Measurements from ENCODE around the gene ATAD1.
A peak's percentile ranks its signal among the peaks of the same experiment; 100 is the strongest.
"Not testable (repeated sequence)": the region's sequence is repeated elsewhere in the genome, so short reads cannot be mapped to it uniquely, and the experiment has no call there.

Gene ATAD1

DNA sequence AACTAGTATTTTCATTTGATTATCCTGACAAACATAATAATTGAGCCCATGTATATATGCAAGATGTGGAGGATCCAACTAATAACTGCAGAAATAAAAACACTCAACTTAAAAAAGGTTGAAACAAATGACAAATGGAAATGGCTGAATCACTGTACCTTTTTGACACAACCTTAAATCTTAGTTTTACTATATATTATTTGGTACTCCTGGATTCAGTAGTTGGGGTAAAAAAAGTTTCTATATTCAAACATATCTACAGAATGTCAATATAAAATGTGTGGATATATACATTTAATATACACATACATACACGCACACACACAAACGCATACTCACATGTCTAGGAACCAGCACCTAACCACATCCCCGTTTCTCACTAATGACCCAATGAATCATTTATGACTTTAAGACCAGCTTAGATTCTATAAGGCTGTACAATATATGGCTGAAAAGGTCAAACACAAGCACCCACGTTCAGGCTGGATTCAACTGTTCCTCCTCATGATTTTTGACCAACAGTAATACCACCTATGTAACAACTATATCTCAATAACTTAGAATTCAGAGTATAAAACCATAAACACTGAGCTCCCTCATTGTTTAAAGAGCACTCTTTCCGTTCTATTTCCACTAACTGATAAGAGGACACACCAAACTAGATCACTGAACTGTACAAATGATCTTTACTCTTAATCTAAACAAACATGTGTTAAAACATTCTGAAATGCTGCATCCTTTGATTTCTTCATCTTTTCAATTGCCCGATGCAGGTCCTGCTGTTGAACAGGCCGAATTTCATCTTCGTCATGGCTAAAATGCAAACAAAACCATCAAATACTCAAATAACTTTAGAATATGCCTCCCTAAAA, 63.8 kb downstream of the ATAD1 start:
- DNase-seq (ENCODE audit: low read depth), result no peak

DNA sequence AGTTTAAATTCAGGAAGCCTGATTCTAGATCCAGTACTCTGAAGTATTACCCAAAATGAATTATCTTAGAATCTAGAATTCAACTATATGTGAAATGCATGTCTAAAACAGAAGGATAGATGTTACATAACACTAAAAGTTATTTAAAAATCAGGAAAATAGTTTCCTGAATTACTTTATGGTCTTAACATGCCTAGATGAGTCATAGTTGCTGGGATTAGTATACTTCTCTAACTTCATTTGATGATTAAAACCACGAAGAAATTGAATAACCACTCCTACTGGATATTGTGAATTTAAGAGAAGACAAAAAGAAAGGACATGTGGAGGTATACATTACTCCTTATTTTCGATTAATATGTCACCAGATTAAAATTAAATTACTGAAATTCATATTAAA, 65.5 kb downstream of the ATAD1 start:
- DNase-seq (ENCODE audit: low read depth), result no peak

DNA sequence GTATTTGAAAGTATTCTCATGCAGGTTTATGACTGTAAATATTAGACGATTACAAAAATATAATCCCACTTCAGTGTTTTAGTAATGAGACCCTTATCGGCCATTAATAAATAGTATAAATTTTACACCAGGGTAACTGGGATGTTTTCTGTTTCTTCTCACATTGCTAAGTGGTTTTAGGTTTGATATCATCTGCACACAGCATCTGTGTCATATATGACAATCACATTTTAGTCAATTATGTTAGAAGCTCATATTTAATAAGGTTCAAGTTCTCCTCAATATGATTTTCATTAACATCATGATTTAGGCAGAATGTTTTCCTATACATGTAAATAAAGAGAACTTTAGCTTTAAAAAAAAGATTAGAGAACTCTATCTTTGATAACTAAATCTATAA, 66.8 kb downstream of the ATAD1 start:
- DNase-seq (ENCODE audit: low read depth), result no peak

DNA sequence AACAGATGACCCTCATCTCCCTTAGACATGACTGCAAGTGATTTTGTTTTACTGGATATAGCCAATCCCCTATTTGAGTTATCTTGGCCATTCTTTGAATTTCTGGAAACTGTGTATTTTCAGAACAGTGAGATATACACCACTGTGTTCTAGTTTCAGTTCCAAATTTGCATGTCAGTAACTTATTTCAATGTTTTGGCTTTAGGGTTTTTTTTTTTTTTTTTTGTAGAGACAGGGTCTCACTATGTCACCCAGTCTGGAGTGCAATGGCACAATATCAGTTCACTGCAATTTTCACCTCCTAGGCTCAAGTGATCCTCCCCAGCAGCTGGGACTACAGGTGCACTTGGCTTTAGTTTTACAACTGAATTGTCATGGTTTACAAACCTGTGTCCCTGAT, 67.2 kb downstream of the ATAD1 start:
- no peak for DNase-seq (ENCODE audit: low read depth)

DNA sequence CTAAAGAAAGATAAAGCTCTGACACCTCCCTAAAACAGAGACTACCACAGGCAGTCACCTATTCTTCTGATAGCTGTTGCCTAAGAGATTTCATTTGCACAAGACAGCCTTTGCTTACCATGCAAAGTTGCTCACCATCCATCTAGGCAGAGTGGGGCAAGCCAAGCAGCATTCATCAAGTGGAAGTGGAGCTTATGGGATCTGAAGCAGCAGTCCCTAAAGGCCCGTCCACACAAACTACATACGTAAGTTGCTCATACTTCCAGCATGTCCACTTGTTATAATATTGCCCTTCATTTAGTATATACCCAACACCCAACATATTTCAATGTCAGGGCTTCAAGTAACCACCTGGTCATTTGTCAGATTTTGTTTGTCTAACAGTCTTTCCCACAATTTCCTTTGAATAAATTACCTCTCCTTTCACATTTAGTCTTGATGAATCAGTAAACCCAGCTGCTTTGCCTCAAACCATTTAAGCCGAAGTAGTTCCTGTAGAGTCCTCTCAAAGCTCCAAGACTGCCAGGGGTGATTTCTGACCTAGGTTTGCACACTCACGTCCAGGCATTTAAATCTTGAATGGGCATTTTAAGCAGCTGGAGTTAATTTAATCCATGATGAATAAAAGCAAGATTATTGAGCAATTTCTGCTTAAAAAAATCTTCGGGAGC, 67.9 kb downstream of the ATAD1 start:
- no peak for DNase-seq (ENCODE audit: low read depth)

DNA sequence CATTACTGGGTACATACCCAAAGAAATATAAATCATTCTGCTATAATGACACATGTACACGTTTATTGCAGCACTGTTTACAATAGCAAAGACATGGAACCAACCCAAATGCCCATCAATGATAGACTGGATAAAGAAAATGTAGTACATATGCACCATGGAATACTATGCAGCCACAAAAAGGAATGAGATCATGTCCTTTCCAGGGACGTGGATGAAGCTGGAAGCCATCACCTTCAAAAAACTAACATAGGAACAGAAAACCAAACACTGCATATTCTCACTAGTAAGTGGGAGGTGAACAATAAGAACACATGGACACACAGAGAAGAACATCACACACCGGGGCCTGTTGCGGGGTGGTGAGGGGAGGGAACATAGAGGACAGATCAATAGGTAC, 69.8 kb downstream of the ATAD1 start:
- DNase-seq (ENCODE audit: low read depth), result not testable (repeated sequence)

DNA sequence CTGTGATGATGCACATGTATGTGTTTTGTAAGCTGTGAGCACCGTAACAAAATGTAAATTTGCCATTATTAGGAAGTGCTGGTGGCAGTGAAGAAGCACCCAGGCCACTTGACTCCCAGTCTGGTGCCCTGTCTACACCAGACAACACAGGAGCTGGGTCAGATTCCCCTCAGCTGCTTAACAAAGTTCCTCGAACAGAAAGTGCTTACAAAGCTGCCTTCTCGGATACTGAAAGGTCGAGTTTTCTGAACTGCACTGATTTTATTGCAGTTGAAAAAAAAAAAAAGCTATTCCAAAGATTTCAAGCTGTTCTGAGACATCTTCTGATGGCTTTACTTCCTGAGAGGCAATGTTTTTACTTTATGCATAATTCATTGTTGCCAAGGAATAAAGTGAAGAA, 71.1 kb downstream of the ATAD1 start:
- no peak for DNase-seq (ENCODE audit: low read depth)

- no peak for DNase-seq (ENCODE audit: low read depth)
These were observed 73.4 kb downstream of the ATAD1 start for GRCh38 chr10:87744606-87745005.

GRCh38 chr10:87742992-87743610, 74.9 kb downstream of the ATAD1 start:
- DNase-seq (ENCODE audit: low read depth), result not testable (repeated sequence)

DNA sequence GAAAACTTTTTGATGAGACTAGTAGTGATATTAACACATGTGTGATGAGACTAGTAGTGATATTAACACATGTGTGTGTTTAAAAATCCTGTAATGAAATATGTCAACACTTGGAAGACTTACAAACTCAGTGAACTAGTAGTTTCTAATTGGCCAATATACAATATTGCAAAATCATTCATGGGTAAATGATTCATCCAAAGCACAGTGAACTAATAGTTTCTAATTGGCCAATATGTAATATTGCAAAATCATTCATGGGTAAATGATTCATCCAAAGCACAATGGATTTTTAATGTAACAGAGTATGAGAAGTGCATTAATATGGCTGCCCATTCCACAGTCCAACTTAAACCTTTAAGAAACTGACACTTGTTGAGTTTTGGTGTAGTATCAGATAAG, 77.8 kb downstream of the ATAD1 start:
- no peak for DNase-seq (ENCODE audit: low read depth)

GRCh38 chr10:87739703-87740102, 78.3 kb downstream of the ATAD1 start:
- DNase-seq (ENCODE audit: low read depth), result no peak

DNA sequence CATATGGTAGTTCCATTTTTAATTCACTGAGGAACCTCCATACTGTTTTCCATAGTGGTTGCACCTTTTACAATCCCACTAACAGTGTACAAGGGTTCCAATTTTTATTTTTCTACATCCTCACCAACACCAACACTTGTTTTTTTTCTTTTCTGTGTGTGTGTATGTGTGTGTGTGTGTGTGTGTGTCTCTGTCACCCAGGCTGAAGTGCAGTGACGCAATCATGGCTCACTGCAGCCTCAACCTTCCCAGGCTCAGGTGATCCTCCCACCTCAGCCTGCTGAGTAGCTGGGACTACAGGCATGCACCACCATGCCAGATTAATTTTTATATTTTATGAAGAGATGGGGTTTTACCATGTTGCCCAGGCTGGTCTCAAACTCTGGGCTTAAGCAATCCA, 79.8 kb downstream of the ATAD1 start:
- not testable (repeated sequence) for DNase-seq (ENCODE audit: low read depth)

DNA sequence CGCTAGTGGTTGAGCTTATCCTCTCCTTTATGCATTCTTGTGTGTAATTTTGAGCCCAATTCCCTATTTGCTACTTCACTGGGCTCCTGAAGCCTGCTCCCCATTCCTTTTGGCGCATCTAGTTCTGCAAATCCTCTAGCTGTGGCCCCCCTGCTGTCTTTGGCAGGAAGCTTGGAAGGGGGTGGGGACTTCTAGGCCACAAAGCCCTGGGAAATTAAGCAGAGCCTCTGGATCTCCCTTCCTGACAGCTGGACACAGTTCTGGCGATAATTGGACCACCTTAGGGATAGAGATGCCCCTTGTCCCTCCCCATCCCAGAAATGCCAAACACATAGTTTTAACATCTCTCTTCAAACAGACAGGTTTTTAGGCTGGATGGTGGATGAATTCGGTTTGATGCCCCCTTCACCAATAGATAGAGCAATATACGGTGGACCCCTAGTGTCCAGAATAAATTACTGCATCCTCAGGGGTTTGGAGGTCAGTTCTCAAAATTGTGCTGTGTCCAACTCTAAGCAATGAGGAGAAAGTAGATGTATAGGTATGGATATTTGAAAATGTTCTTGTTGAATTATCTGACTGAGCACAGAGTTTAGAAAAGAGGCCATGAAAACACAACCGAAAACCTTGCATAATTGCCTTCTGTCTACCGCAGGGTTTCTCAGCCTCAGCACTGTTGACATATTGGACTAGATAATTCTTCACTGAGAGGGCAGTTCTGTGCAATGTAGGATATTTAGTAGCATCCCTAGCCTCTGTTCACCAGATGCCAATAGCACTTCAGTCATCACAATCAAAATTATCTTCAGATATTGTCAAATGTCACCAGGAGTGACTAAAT, 82.8 kb downstream of the ATAD1 start:
- DNase-seq (ENCODE audit: low read depth), result peak; percentile 9

DNA sequence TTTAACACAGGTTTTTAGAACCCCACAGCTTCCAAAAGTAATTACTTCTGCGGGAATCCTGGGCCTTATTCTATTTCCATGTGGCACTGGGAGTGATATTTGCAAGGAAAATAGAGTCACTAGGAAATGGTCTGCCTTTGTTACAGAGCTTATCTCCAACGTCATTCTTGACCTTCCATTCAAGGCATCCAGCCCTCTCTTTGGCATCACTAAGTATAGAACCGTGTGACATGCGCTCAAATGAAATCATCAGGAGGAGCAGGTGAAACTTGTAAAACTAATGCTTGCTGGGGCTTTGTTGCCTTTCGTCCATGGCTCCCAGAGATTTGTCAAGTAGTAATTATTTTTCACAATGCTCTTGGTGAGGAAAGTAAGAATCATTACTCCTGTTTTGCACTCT, 84.9 kb downstream of the ATAD1 start:
- DNase-seq (ENCODE audit: low read depth), result no peak

GRCh38 chr10:87729940-87730339, 88.1 kb downstream of the ATAD1 start:
- DNase-seq (ENCODE audit: low read depth), result no peak

GRCh38 chr10:87724789-87725188, 93.2 kb downstream of the ATAD1 start:
- DNase-seq (ENCODE audit: low read depth), result no peak

DNA sequence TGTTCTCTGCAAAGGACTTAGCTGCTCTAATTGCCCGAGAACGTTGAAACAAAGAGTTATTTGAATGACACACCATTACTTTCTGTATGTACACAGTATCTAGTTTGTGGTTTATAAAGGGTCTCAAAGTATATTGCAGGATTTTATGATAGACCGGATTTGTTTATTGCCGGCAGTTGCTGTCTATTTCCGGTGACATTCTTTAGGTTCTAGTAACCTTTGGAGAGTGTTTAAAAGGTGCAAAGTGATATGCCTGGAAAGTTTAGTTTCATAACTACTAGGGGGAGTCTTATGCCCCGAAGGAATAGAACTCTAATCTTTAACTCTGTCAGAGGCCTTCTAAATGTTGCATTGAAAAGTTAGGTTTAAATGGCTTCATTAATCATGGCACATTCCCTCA, 94.5 kb downstream of the ATAD1 start:
- DNase-seq (ENCODE audit: low read depth), result no peak

DNA sequence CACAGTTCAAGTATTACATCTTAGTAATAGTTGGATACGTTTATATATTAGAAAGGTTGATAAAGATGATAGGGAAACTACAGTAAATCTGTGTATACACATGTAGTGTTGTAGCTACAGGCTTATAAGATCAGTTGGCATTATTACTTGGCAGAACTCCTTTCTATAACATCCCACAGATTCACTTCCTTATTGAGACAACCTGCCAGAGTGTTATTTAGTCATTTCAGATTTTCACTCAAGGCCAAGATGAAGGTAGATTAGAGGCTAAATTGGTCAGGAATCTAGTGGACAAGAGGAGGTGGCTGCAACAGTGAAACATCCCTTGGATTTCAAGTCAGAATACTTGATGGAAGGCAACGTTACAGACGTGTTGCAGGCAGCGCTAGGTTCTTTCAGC, 95.3 kb downstream of the ATAD1 start:
- DNase-seq (ENCODE audit: low read depth), result no peak

DNA sequence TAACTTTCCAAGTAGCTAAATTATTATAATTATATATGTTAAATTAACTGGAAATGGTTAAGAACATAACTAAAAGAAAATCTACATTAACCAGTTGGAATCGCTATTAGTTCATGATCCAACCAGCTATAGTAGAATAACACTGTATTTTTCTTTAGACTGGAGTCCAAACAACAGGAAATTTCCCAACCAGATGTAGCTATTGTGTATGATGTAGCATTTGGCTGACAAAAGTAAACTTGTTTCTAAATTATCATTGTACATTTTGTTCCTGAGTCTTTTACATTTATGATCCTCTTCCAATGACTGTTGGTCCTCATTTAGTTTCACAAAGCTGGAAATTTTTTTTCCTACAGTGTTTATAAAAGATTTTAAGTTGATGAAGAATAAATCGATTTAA, 96.2 kb downstream of the ATAD1 start:
- DNase-seq (ENCODE audit: low read depth), result no peak

DNA sequence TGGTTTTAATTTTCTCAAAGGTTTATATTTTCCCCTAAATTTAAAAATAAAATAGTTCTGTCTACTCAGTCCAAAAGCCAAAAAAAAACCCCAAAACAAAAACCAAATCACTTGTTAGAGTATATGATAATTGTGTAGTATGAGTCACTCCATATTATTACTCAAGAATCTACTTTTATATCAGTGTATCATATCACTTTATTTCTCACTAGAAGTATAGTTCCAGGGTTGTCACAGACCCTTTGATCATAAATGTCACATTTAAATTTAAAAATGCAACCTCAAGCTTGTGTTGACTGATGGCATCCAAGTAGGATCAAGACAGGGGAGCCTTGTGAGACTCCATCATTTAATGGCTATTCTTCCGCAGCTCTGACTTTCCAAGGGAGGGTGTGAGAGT, 97.4 kb downstream of the ATAD1 start:
- DNase-seq (ENCODE audit: low read depth), result no peak

GRCh38 chr10:87716348-87716670, 101.7 kb downstream of the ATAD1 start:
- DNase-seq (ENCODE audit: low read depth), result no peak

GRCh38 chr10:87715552-87716347, 102.3 kb downstream of the ATAD1 start:
- no peak for DNase-seq (ENCODE audit: low read depth)

Measured in HS-27A (cell line).